ENCODE measurements around the gene PTGDR2. TPM values are rescaled to one million over a fixed set of nuclear protein-coding genes. Genes with fewer than 3 reads are reported as not detected.

Gene PTGDR2
- total and polyA plus RNA-seq, 9 of the 15 experiments (the other 6 are each of a cell fraction or from before 2014, with no cell fraction given) = 0.51 to 2.6 (median 1.6) TPM

DNA sequence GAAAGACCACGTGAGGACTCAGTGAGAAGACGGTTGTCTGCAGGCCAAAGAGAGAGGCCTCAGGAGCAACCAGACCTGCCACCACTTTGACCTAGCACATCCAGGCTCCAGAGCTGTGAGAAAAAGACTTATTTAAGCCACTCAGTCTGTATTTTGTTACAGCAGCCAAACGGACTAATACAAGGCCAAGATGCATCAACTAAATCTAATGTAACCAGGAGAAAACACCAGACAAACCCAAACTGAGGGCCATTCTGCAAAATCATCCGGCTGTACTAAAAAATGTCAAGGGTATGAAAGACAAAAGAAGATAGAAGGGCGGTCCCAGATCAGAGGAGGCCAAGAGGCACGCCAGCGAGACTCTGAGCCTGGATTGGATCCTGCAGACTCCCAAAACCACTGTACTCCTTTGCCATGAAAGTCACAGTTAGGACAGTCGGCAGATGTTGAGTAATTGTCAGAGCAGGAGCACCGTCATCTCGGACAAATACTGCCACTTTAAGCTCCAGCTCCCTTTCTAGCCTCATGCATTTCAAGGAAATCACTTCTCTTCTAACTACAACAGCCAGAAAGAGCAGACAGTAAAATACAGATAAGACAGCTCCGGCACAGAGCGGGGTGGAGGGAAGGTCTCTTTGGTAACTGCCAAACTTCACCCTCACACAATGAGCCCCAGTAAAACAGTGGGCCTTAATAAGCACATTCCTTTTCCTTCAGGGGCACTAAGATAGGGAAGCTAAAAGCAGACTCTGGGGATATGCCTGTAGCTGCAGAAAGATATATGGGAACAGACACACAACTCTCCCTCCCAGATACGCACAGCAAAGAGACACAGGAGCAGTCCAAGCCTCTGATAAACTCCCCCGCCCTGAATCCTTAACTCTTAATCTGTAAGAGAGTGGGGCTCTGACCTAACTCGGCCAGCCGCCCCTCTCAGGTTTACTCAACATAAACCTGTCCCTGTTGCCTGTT, 8.1 kb upstream of the PTGDR2 start (continued):
- TF ChIP-seq CEBPG (CRISPR knock-in tag; IDR thresholded peaks at IDR 0.05) (no peak), CEBPG (tag; conservative IDR thresholded peaks at IDR 0.05 in 1 of 2, IDR thresholded peaks at IDR 0.05 in 1 of 2) (peak in 1 of 2 experiments; percentile 27; a peak in 1 of 4 replicates), TEAD4 (IDR thresholded peaks at IDR 0.05; ENCODE audit: low read length) (peak; percentile 68; the same call in 1 of the 2 replicates), TEAD4 (CRISPR knock-in tag; IDR thresholded peaks at IDR 0.05; ENCODE audit: borderline replicate concordance) (no peak)

DNA sequence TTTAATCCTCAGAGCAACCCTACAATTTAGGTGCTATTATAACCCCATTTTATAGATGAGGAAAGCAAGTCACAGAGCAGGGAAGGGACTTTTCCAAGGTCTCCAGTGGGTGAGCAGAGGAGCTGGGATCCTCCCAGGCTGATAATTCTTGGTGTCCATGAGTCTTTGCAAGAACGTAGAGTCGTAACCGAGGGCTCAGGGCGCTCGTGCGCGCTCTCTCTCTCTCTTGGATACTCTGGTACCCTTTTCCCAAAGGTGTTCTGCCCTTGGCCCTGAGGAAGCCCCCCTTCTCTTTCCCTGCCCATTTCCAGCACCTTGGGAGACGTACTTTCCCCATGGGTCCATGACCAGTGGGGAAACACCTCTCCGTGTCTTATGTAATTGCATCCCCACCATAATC, 6.4 kb upstream of the PTGDR2 start:
- in situ Hi-C loops (cut with MboI) = no loop called here
- H3K9ac ChIP-seq (ENCODE audit: insufficient read depth in 1 of 2, low read depth in 2 of 2, low read length in 2 of 2) = no peak overlapping the region
- no peak overlapping the region for H3K4me2 ChIP-seq (ENCODE audit: insufficient read depth, low read length)
- 92% methylated on average over 9 of the region's 9 CpGs for WGBS (ENCODE audit: insufficient coverage, low coverage, missing lambda C conversion rate)
- CTCF ChIA-PET (ENCODE audit: low intra/inter-chr PET ratio) = no interaction called here
- no peaks in the 10 kb centered on the region for H3K27me3 ChIP-seq (ENCODE audit: control insufficient read depth in 2 of 2, insufficient read depth in 2 of 2, low read length in 2 of 2)
- H3K9me3 ChIP-seq (replicated peaks; ENCODE audit: control insufficient read depth, insufficient read depth, low read depth, low read length) = no peaks in the 10 kb centered on the region
- no peaks in the 10 kb centered on the region for H3K36me3 ChIP-seq (ENCODE audit: control insufficient read depth, insufficient read depth, low read length)
- DNase-seq (ENCODE audit: extremely low read depth in 1 of 4, low spot score in 3 of 4) = no peak
- no peak overlapping the region for H3K27ac ChIP-seq (ENCODE audit: extremely low read depth, low read depth, low read length)
- H4K20me1 ChIP-seq (replicated peaks; ENCODE audit: control insufficient read depth, insufficient read depth, low read length) = no peaks in the 10 kb centered on the region
- ATAC-seq = no peak
- no peak for FAIRE-seq
- no peaks in the 10 kb centered on the region for H3K79me2 ChIP-seq (ENCODE audit: control insufficient read depth, insufficient read depth, low read length)
- peaks cover 26 to 36% of the 10 kb centered on the region in 2 experiments for H3K4me1 ChIP-seq (replicated peaks in 1 of 2; ENCODE audit: control insufficient read depth in 2 of 2, insufficient read depth in 2 of 2, low read length in 2 of 2)
- POLR2A ChIA-PET = interaction anchor here (0.5 kb wide), 1 partner anchor 251 kb away, joined by 3 read pairs; no protein-coding TSS in a partner anchor
- BruUV-seq (replicated peaks) = no TSS peak
- H3K9me1 ChIP-seq (ENCODE audit: control insufficient read depth, insufficient read depth, low read length) = no peaks in the 10 kb centered on the region
- H2AFZ ChIP-seq (ENCODE audit: low read depth, low read length) = no peak overlapping the region
- TF ChIP-seq ZNF830 (CRISPR knock-in tag; IDR thresholded peaks at IDR 0.05) (no peak), ETV1 (tag; conservative IDR thresholded peaks at IDR 0.05; ENCODE audit: low read depth) (no peak), ZNF57 (CRISPR knock-in tag; IDR thresholded peaks at IDR 0.05) (no peak)
- TF ChIP-seq, protein P1, sequence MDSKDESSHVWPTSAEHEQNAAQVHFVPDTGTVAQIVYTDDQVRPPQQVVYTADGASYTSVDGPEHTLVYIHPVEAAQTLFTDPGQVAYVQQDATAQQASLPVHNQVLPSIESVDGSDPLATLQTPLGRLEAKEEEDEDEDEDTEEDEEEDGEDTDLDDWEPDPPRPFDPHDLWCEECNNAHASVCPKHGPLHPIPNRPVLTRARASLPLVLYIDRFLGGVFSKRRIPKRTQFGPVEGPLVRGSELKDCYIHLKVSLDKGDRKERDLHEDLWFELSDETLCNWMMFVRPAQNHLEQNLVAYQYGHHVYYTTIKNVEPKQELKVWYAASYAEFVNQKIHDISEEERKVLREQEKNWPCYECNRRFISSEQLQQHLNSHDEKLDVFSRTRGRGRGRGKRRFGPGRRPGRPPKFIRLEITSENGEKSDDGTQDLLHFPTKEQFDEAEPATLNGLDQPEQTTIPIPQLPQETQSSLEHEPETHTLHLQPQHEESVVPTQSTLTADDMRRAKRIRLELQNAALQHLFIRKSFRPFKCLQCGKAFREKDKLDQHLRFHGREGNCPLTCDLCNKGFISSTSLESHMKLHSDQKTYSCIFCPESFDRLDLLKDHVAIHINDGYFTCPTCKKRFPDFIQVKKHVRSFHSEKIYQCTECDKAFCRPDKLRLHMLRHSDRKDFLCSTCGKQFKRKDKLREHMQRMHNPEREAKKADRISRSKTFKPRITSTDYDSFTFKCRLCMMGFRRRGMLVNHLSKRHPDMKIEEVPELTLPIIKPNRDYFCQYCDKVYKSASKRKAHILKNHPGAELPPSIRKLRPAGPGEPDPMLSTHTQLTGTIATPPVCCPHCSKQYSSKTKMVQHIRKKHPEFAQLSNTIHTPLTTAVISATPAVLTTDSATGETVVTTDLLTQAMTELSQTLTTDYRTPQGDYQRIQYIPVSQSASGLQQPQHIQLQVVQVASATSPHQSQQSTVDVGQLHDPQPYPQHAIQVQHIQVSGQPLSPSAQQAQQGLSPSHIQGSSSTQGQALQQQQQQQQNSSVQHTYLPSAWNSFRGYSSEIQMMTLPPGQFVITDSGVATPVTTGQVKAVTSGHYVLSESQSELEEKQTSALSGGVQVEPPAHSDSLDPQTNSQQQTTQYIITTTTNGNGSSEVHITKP (IDR thresholded peaks at IDR 0.05; ENCODE audit: partially characterized antibody) = no peak
- H3K4me3 ChIP-seq = no peak overlapping the region
- intact Hi-C loops (cut with micrococcal nuclease) = no loop called here

Measured in K562 (cell line).